ENCODE data around the gene FCN3. TPM values are rescaled to one million over a fixed set of nuclear protein-coding genes. Genes with fewer than 3 reads are reported as not detected.
A peak's percentile ranks its signal among the peaks of the same experiment; 100 is the strongest.

Gene FCN3
- total and polyA plus RNA-seq, 9 of the 15 experiments (the other 6 are each of a cell fraction or from before 2014, with no cell fraction given): 0.49 TPM; not detected in 8

DNA sequence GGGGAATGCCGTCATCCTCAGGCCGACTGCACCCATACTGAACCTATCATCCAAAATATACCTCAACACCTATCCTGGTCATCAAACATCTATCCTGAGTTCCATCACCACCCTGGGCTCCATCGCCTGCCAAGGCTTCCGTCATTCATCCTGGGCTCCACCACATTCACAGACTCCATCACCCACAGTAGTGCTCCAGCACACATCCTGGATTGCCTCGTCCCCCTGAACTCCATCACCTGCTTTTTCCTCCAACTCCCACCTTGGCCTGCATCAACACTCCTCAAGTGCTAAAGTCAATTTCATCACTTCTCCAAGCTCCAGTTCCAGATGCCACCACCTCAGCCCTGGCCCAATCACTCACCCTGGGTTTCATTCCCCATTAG lies 15.7 kb downstream of the FCN3 start:
- H3K4me3 ChIP-seq: no peak overlapping the region
- peaks cover 9 to 51% of the 10 kb centered on the region in 2 experiments for H3K4me1 ChIP-seq (replicated peaks in 1 of 2; ENCODE audit: control insufficient read depth in 2 of 2, insufficient read depth in 2 of 2, low read length in 2 of 2)
- H3K9me3 ChIP-seq (replicated peaks; ENCODE audit: control insufficient read depth, insufficient read depth, low read depth, low read length): no peaks in the 10 kb centered on the region
- ChIA-PET CTCF (ENCODE audit: low intra/inter-chr PET ratio) (interaction anchor here (0.7 kb wide), 1 partner anchor 30 kb away, joined by 3 read pairs; no protein-coding TSS in a partner anchor), POLR2A (interaction anchor here (1.3 kb wide), 1 partner anchor 36 kb away, joined by 5 read pairs; no protein-coding TSS in a partner anchor)
- intact Hi-C loops (cut with micrococcal nuclease) (loop anchor here (5.0 kb wide), 2 partner anchors 33 to 57 kb away; partner anchors contain the start of gene GPR3), in situ Hi-C loops (cut with MboI) (no loop called here)
- H3K36me3 ChIP-seq (ENCODE audit: control insufficient read depth, insufficient read depth, low read length): peaks cover 12% of the 10 kb centered on the region; the same call in 2 of the 3 replicates
- no peak overlapping the region for H3K9ac ChIP-seq (ENCODE audit: insufficient read depth in 1 of 2, low read depth in 2 of 2, low read length in 2 of 2)
- 0 out of 2 replicates have a peak, but pooled peaks cover 10% of the 10 kb centered on the region for H4K20me1 ChIP-seq (replicated peaks; ENCODE audit: control insufficient read depth, insufficient read depth, low read length)
- no peaks in the 10 kb centered on the region for H3K27me3 ChIP-seq (ENCODE audit: control insufficient read depth in 2 of 2, insufficient read depth in 2 of 2, low read length in 2 of 2)
- H3K27ac ChIP-seq (ENCODE audit: extremely low read depth, low read depth, low read length): no peak overlapping the region
- no peak for DNase-seq (ENCODE audit: extremely low read depth in 1 of 4, low spot score in 3 of 4)
- no peak overlapping the region for H2AFZ ChIP-seq (ENCODE audit: low read depth, low read length)
- BruUV-seq (replicated peaks): no TSS peak
- FAIRE-seq: no peak
- TF ChIP-seq MAX (CRISPR knock-in tag; IDR thresholded peaks at IDR 0.05) (0 out of 2 replicates have a peak, but pooled peaks have one; percentile 35), USF1 (CRISPR knock-in tag; IDR thresholded peaks at IDR 0.05) (peak; percentile 7; the same call in 1 of the 2 replicates), HEY1 (CRISPR knock-in tag; IDR thresholded peaks at IDR 0.05; ENCODE audit: borderline replicate concordance) (no peak)
- WGBS (ENCODE audit: insufficient coverage, low coverage, missing lambda C conversion rate): 78% methylated on average over 5 of the region's 5 CpGs
- H3K4me2 ChIP-seq (ENCODE audit: insufficient read depth, low read length): no peak overlapping the region
- no peak for ATAC-seq
- no peaks in the 10 kb centered on the region for H3K9me1 ChIP-seq (ENCODE audit: control insufficient read depth, insufficient read depth, low read length)
- H3K79me2 ChIP-seq (ENCODE audit: control insufficient read depth, insufficient read depth, low read length): no peaks in the 10 kb centered on the region
